Neural cell (in vitro differentiated cells): ENCODE results near the gene PGBD2. TPM values are rescaled to one million over a fixed set of nuclear protein-coding genes. Genes with fewer than 3 reads are reported as not detected.
A peak's percentile ranks its signal among the peaks of the same experiment; 100 is the strongest.

Experiments used
- H2AFZ ChIP-seq: fragments of 200-600, 300-800 bp; sonication (generic), shearing (Covaris generic); 2 replicates; pipeline ENCODE4 v1.6.0; 2014; ENCODE audit warnings: low read depth, mild to moderate bottlenecking, antibody characterized with exemption, low read length, moderate library complexity
- H3F3A ChIP-seq: fragments of 200-600 bp; shearing (Covaris generic); 2 replicates; pipeline ENCODE4 v1.6.1; 2016; ENCODE audit warnings: mild to moderate bottlenecking, moderate library complexity, mixed read lengths, antibody characterized with exemption, low read length; ENCODE audit not compliant: insufficient read depth, poor library complexity, severe bottlenecking
- H3K27ac ChIP-seq: fragments of 200-600, 300-800 bp; sonication (generic), shearing (Covaris generic); 2 replicates; pipeline ENCODE4 v1.5.1; 2014; ENCODE audit warnings: mild to moderate bottlenecking, low read length, moderate library complexity
- H3K27me3 ChIP-seq: fragments of 300-800, 200-600 bp; sonication (generic), shearing (Covaris generic); 2 replicates; pipeline ENCODE4 v1.6.0; 2014; ENCODE audit warnings: mild to moderate bottlenecking, low read depth, low read length, moderate library complexity; ENCODE audit not compliant: insufficient read depth
- H3K36me3 ChIP-seq: fragments of 300-800, 200-600 bp; sonication (generic), shearing (Covaris generic); 2 replicates; pipeline ENCODE4 v1.5.1; 2014; ENCODE audit warnings: mild to moderate bottlenecking, antibody characterized with exemption, low read length, moderate library complexity; ENCODE audit not compliant: insufficient read depth
- H3K4me2 ChIP-seq: fragments of 300-800, 200-600 bp; sonication (generic), shearing (Covaris generic); 2 replicates; pipeline ENCODE4 v1.6.0; 2014; ENCODE audit warnings: mild to moderate bottlenecking, low read length
- H3K4me3 ChIP-seq: fragments of 300-800, 200-600 bp; sonication (generic), shearing (Covaris generic); 2 replicates; pipeline ENCODE4 v1.5.1; 2014; ENCODE audit warnings: mild to moderate bottlenecking, low read length, moderate library complexity
- H3K79me2 ChIP-seq: fragments of 200-600 bp; shearing (Covaris generic); replicated peaks from 2 replicates; pipeline ENCODE4 v1.6.0; 2014; ENCODE audit warnings: mild to moderate bottlenecking, low read length, moderate library complexity; ENCODE audit not compliant: insufficient read depth
- H3K9ac ChIP-seq: fragments of 300-800, 200-600 bp; sonication (generic), shearing (Covaris generic); 2 replicates; pipeline ENCODE4 v1.6.1; 2016; ENCODE audit warnings: mild to moderate bottlenecking, low read length, mixed read lengths
- H3K9me2 ChIP-seq: fragments of 200-600 bp; shearing (Covaris generic); 2 replicates; pipeline ENCODE4 v1.6.1; 2016; ENCODE audit warnings: mild to moderate bottlenecking, low read length, mixed read lengths; ENCODE audit not compliant: insufficient read depth
- H3K9me3 ChIP-seq: fragments of 200-600, 300-800 bp; sonication (generic), shearing (Covaris generic); 2 replicates; pipeline ENCODE4 v1.6.1; 2016; ENCODE audit warnings: mild to moderate bottlenecking, mixed run types, low read length, moderate library complexity, mixed read lengths
- H4K20me1 ChIP-seq: fragments of 200-600 bp; shearing (Covaris generic); 2 replicates; pipeline ENCODE4 v1.6.1; 2016; ENCODE audit warnings: mild to moderate bottlenecking, mixed run types; ENCODE audit not compliant: insufficient read depth
- EP300 ChIP-seq: fragments of 450-650 bp; conservative IDR thresholded peaks from 2 replicates; pipeline ENCODE4 v1.6.1; 2014; ENCODE audit warnings: antibody characterized with exemption, mild to moderate bottlenecking, moderate library complexity; ENCODE audit not compliant: poor library complexity, severe bottlenecking
- EZH2 ChIP-seq: fragments of 200-600, 300-800 bp; shearing (Covaris generic), sonication (generic); IDR thresholded peaks from 2 replicates; pipeline ENCODE4 v1.6.1; 2014; ENCODE audit warnings: antibody characterized with exemption, low read length, borderline replicate concordance, mild to moderate bottlenecking; ENCODE audit not compliant: insufficient read depth, poor library complexity, severe bottlenecking
- MXI1 ChIP-seq: fragments of 450-650 bp; conservative IDR thresholded peaks from 2 replicates; pipeline ENCODE4 v1.6.1; 2014; ENCODE audit warnings: antibody characterized with exemption, mild to moderate bottlenecking; ENCODE audit not compliant: poor library complexity, severe bottlenecking
- POLR2AphosphoS5 ChIP-seq: IDR thresholded peaks from 2 replicates; pipeline ENCODE4 v1.6.1; 2012
- RAD21 ChIP-seq: fragments of 450-650 bp; conservative IDR thresholded peaks from 2 replicates; pipeline ENCODE4 v1.6.1; 2014; ENCODE audit warnings: antibody characterized with exemption, mild to moderate bottlenecking, moderate library complexity
- SMC3 ChIP-seq: fragments of 450-650 bp; conservative IDR thresholded peaks from 2 replicates; pipeline ENCODE4 v1.6.1; 2014; ENCODE audit warnings: antibody characterized with exemption, mild to moderate bottlenecking, moderate library complexity; ENCODE audit not compliant: poor library complexity
- TAF1 ChIP-seq: IDR thresholded peaks from 2 replicates; pipeline ENCODE4 v1.6.1; 2012; ENCODE audit warnings: low read depth
- polyA plus RNA-seq: library from polyadenylated mRNA; depleted of rRNA; stranded (reverse); fragments of >200 nt; gene quantifications from 2 replicates; pipeline ENCODE4 v1.2.3, GENCODE V29; 2014
- TF ChIP-seq, protein P1 (sequence below): IDR thresholded peaks from 2 replicates; pipeline ENCODE4 v1.6.1; 2012; ENCODE audit warnings: borderline replicate concordance
- TF ChIP-seq, protein P2 (sequence below): fragments of 450-650 bp; IDR thresholded peaks from 2 replicates; pipeline ENCODE4 v1.5.1; 2014; ENCODE audit warnings: antibody characterized with exemption, mild to moderate bottlenecking, moderate library complexity; ENCODE audit not compliant: poor library complexity, severe bottlenecking

Gene PGBD2
- polyA plus RNA-seq, 1 donor from 2014 or later = 8.1 TPM

DNA sequence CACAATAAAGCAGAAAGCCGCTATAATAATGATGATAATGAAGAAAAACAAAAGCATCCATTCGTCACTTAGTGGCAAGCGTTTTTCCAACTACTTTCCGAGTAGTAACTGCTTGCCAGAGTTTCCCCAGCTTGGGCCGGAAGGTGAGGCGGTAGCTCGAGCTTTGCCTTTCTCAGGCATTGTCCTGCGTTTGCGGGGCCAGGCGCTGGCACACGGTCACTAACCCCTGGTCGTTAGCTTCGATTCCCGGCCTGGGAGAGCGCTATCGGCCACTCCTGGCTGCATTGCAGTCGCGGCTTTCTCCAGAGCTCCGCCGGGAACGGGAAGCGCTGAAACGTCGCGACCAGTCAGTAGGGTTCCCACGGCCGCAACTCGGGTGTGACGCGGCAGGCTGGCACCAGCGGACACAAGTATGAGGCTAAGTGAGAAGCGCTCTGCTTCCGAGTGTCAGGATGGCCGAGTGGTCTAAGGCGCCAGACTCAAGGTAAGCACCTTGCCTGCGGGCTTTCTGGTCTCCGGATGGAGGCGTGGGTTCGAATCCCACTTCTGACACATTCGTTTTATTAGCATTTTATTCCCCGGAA, 32.5 kb upstream of the PGBD2 start:
- Histone ChIP-seq H3K27me3 (no peaks in the 10 kb centered on the region), H3K4me3 (peak overlapping the region; percentile 82), H4K20me1 (no peaks in the 10 kb centered on the region), H3K27ac (peak overlapping the region; percentile 95), H3K4me2 (peak overlapping the region; percentile 43), H3K9me2 (no peaks in the 10 kb centered on the region), H3K9ac (peak overlapping the region; percentile 81), H3K9me3 (no peaks in the 10 kb centered on the region), H3K36me3 (no peaks in the 10 kb centered on the region), H2AFZ (peak overlapping the region; percentile 49), H3K79me2 (no peaks in the 10 kb centered on the region), H3F3A (peaks cover 9% of the 10 kb centered on the region)
- TF ChIP-seq, protein P1, sequence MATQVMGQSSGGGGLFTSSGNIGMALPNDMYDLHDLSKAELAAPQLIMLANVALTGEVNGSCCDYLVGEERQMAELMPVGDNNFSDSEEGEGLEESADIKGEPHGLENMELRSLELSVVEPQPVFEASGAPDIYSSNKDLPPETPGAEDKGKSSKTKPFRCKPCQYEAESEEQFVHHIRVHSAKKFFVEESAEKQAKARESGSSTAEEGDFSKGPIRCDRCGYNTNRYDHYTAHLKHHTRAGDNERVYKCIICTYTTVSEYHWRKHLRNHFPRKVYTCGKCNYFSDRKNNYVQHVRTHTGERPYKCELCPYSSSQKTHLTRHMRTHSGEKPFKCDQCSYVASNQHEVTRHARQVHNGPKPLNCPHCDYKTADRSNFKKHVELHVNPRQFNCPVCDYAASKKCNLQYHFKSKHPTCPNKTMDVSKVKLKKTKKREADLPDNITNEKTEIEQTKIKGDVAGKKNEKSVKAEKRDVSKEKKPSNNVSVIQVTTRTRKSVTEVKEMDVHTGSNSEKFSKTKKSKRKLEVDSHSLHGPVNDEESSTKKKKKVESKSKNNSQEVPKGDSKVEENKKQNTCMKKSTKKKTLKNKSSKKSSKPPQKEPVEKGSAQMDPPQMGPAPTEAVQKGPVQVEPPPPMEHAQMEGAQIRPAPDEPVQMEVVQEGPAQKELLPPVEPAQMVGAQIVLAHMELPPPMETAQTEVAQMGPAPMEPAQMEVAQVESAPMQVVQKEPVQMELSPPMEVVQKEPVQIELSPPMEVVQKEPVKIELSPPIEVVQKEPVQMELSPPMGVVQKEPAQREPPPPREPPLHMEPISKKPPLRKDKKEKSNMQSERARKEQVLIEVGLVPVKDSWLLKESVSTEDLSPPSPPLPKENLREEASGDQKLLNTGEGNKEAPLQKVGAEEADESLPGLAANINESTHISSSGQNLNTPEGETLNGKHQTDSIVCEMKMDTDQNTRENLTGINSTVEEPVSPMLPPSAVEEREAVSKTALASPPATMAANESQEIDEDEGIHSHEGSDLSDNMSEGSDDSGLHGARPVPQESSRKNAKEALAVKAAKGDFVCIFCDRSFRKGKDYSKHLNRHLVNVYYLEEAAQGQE = no peak
- TF ChIP-seq, protein P2, sequence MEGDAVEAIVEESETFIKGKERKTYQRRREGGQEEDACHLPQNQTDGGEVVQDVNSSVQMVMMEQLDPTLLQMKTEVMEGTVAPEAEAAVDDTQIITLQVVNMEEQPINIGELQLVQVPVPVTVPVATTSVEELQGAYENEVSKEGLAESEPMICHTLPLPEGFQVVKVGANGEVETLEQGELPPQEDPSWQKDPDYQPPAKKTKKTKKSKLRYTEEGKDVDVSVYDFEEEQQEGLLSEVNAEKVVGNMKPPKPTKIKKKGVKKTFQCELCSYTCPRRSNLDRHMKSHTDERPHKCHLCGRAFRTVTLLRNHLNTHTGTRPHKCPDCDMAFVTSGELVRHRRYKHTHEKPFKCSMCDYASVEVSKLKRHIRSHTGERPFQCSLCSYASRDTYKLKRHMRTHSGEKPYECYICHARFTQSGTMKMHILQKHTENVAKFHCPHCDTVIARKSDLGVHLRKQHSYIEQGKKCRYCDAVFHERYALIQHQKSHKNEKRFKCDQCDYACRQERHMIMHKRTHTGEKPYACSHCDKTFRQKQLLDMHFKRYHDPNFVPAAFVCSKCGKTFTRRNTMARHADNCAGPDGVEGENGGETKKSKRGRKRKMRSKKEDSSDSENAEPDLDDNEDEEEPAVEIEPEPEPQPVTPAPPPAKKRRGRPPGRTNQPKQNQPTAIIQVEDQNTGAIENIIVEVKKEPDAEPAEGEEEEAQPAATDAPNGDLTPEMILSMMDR = no peak
- no peak for TF ChIP-seq RAD21
- TF ChIP-seq TAF1 = no peak
- no peak for TF ChIP-seq EP300
- no peak for TF ChIP-seq EZH2
- peak; percentile 58 for TF ChIP-seq MXI1
- peak; percentile 36 for TF ChIP-seq POLR2AphosphoS5
- TF ChIP-seq SMC3 = no peak

DNA sequence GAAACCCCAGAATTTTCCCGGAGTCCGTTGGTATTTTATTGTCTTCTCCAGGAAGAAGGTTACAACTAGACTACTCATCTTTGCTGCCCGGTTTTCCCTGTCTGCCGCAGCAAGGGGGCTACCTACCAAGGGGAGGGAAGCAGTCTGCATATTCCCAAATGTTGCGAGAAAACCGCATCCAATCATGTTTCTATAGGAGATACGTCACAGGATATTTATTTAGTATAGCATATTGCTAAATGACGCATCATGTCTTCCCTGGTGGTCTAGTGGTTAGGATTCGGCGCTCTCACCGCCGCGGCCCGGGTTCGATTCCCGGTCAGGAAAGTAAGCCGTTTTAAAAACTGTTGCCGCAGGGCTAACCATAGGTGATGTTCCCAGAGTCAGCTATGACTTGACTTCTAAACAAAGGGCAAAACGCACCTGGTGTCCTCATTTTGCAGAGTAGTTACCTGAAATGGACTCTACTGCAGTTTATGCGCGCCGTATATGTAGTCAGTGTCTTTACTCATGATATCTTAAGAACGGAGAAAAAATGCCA, 32.0 kb upstream of the PGBD2 start:
- H3F3A ChIP-seq = peaks cover 9% of the 10 kb centered on the region
- no peaks in the 10 kb centered on the region for H3K9me3 ChIP-seq
- no peaks in the 10 kb centered on the region for H3K27me3 ChIP-seq
- H3K9me2 ChIP-seq = no peaks in the 10 kb centered on the region
- H3K36me3 ChIP-seq = no peaks in the 10 kb centered on the region
- peak overlapping the region; percentile 44 for H3K4me2 ChIP-seq
- TF ChIP-seq, protein P1 = peak; percentile 99
- TF ChIP-seq EP300 (peak; percentile 58), SMC3 (no peak)
- H4K20me1 ChIP-seq = no peaks in the 10 kb centered on the region
- H3K9ac ChIP-seq = peak overlapping the region; percentile 81
- H3K79me2 ChIP-seq = no peaks in the 10 kb centered on the region
- H2AFZ ChIP-seq = peak overlapping the region; percentile 2
- H3K4me3 ChIP-seq = peak overlapping the region; percentile 82
- peak overlapping the region; percentile 95 for H3K27ac ChIP-seq
